ENCODE data around the gene CSTA. TPM values are rescaled to one million over a fixed set of nuclear protein-coding genes. Genes with fewer than 3 reads are reported as not detected.

The CSTA gene
- total and polyA plus RNA-seq, 8 donors, result 4.6 to 1,479 (median 47.4) TPM; not detected in 4

- Histone ChIP-seq H3K9me3 (no peaks in the 10 kb centered on the region), H3K27me3 (no peaks in the 10 kb centered on the region), H3K36me3 (no peaks in the 10 kb centered on the region), H3K27ac (no peak overlapping the region), H3K4me1 (peaks cover 0 to 4% (median 0%) of the 10 kb centered on the region in 4 donors), H3K4me3 (no peak overlapping the region)
- DNase-seq, result no peak
- TF ChIP-seq EP300 (IDR thresholded peaks at IDR 0.05) (no peak), POLR2A (IDR thresholded peaks at IDR 0.05) (no peak), POLR2AphosphoS5 (IDR thresholded peaks at IDR 0.05) (no peak), CTCF (IDR thresholded peaks at IDR 0.05) (no peak)
- intact Hi-C loops (cut with DNase I; ENCODE audit: low total_unique reads), result no loop called here
- 81 to 100% (median 90%) methylated on average over 1 of the region's 1 CpG for WGBS, 5 donors
Observed at GRCh38 chr3:122342803-122343202, 17.8 kb downstream of the CSTA start.

GRCh38 chr3:122343654-122344053 is 18.6 kb downstream of the CSTA start:
- Histone ChIP-seq H3K36me3 (no peaks in the 10 kb centered on the region), H3K27me3 (no peaks in the 10 kb centered on the region), H3K4me1 (peaks cover 0 to 4% (median 0%) of the 10 kb centered on the region in 4 donors), H3K27ac (no peak overlapping the region), H3K4me3 (no peak overlapping the region), H3K9me3 (no peaks in the 10 kb centered on the region)
- 27 to 66% (median 34%) methylated on average over 2 of the region's 2 CpGs for WGBS, 5 donors
- DNase-seq, result no peak
- intact Hi-C loops (cut with DNase I; ENCODE audit: low total_unique reads), result no loop called here
- no peak for TF ChIP-seq POLR2AphosphoS5 (IDR thresholded peaks at IDR 0.05)
- no peak for TF ChIP-seq POLR2A (IDR thresholded peaks at IDR 0.05)
- no peak for TF ChIP-seq CTCF (IDR thresholded peaks at IDR 0.05)
- no peak for TF ChIP-seq EP300 (IDR thresholded peaks at IDR 0.05)

- TF ChIP-seq POLR2A (IDR thresholded peaks at IDR 0.05), result no peak
- no peak for TF ChIP-seq EP300 (IDR thresholded peaks at IDR 0.05)
- TF ChIP-seq POLR2AphosphoS5 (IDR thresholded peaks at IDR 0.05), result no peak
- no peak for TF ChIP-seq CTCF (IDR thresholded peaks at IDR 0.05)
- no peaks in the 10 kb centered on the region for H3K36me3 ChIP-seq
- no peaks in the 10 kb centered on the region for H3K4me1 ChIP-seq
- H3K4me3 ChIP-seq, result no peak overlapping the region
- no peak overlapping the region for H3K27ac ChIP-seq
- 71 to 92% (median 84%) methylated on average over 1 of the region's 1 CpG for WGBS, 5 donors
- no peaks in the 10 kb centered on the region for H3K9me3 ChIP-seq
- intact Hi-C loops (cut with DNase I; ENCODE audit: low total_unique reads), result no loop called here
- no peaks in the 10 kb centered on the region for H3K27me3 ChIP-seq
- no peak for DNase-seq
Observed at GRCh38 chr3:122349171-122349570, 24.1 kb downstream of the CSTA start.

- Histone ChIP-seq H3K27ac (no peak overlapping the region), H3K27me3 (no peaks in the 10 kb centered on the region), H3K9me3 (no peaks in the 10 kb centered on the region), H3K36me3 (no peaks in the 10 kb centered on the region), H3K4me1 (no peaks in the 10 kb centered on the region), H3K4me3 (no peak overlapping the region)
- intact Hi-C loops (cut with DNase I; ENCODE audit: low total_unique reads), result no loop called here
- TF ChIP-seq EP300 (IDR thresholded peaks at IDR 0.05), result no peak
- DNase-seq, result no peak
- 88 to 92% (median 90%) methylated on average over 5 of the region's 5 CpGs for WGBS, 5 donors
Observed at GRCh38 chr3:122350814-122351418, 25.9 kb downstream of the CSTA start.

- WGBS, 5 donors, result 82 to 89% (median 86%) methylated on average over 4 of the region's 4 CpGs
- TF ChIP-seq POLR2AphosphoS5 (IDR thresholded peaks at IDR 0.05) (no peak), CTCF (IDR thresholded peaks at IDR 0.05) (no peak), EP300 (IDR thresholded peaks at IDR 0.05) (no peak), POLR2A (IDR thresholded peaks at IDR 0.05) (no peak)
- Histone ChIP-seq H3K4me3 (no peak overlapping the region), H3K27ac (no peak overlapping the region), H3K9me3 (no peaks in the 10 kb centered on the region), H3K36me3 (no peaks in the 10 kb centered on the region), H3K27me3 (no peaks in the 10 kb centered on the region), H3K4me1 (no peaks in the 10 kb centered on the region)
- no peak for DNase-seq
- intact Hi-C loops (cut with DNase I; ENCODE audit: low total_unique reads), result no loop called here
Observed at GRCh38 chr3:122351612-122352011, 26.6 kb downstream of the CSTA start.

Data from stomach (tissue), 9 donors.